GM20000 (cell line): ENCODE data around the gene FAM234A.

Experiments
- DNase-seq: peaks from one replicate; pipeline ENCODE4 v3.0.0; 2012; ENCODE audit warnings: low spot score
- CTCF ChIP-seq: IDR thresholded peaks from 2 replicates; pipeline ENCODE4 v1.5.1; 2012; ENCODE audit warnings: mild to moderate bottlenecking, control low read depth; ENCODE audit errors: extremely low read depth, missing control alignments

The FAM234A gene

GRCh38 chr16:289395-289997 lies 54.9 kb downstream of the FAM234A start:
- TF ChIP-seq CTCF: no peak
- DNase-seq: no peak

- no peak for DNase-seq
These were observed 55.5 kb downstream of the FAM234A start for GRCh38 chr16:290015-290680.

GRCh38 chr16:290681-291405 lies 56.2 kb downstream of the FAM234A start:
- no peak for DNase-seq
- TF ChIP-seq CTCF: no peak

More at GRCh38 chr16:290015-290680, 55.5 kb downstream of the FAM234A start:
- no peak for TF ChIP-seq CTCF

GRCh38 chr16:291539-291938 lies 56.9 kb downstream of the FAM234A start:
- no peak for TF ChIP-seq CTCF
- DNase-seq: no peak

- DNase-seq: no peak
- no peak for TF ChIP-seq CTCF
These were observed 58.6 kb downstream of the FAM234A start for GRCh38 chr16:293043-293775.

GRCh38 chr16:296276-296675 lies 61.7 kb downstream of the FAM234A start:
- no peak for DNase-seq
- TF ChIP-seq CTCF: no peak
